GM19452 (cell line): ENCODE data around the gene CCDC150.
"Not testable (repeated sequence)": the region's sequence is repeated elsewhere in the genome, so short reads cannot be mapped to it uniquely, and the experiment has no call there.

ENCODE experiments used
- ATAC-seq: cut with Tn5 transposase; IDR thresholded peaks from one replicate; pipeline ENCODE4 v1.9.1; 2021; ENCODE audit not compliant: unreplicated experiment

CCDC150 gene

GRCh38 chr2:196639180-196640030 lies at the start of gene CCDC150:
Gene CCDC150 (plus strand): TSS chr2:196639715. CDS start chr2:196639767, 52 bp downstream.
- peak; percentile 100 for ATAC-seq

GRCh38 chr2:196590286-196590685 lies 49.2 kb upstream of the CCDC150 start:
- no peak for ATAC-seq

- no peak for ATAC-seq
Observed at GRCh38 chr2:196591004-196591403, 48.5 kb upstream of the CCDC150 start.

GRCh38 chr2:196591621-196592022 lies 47.9 kb upstream of the CCDC150 start:
- ATAC-seq = no peak

GRCh38 chr2:196592331-196592910 lies 47.1 kb upstream of the CCDC150 start:
- peak; percentile 32 for ATAC-seq

- peak; percentile 56 for ATAC-seq
Observed at GRCh38 chr2:196592911-196593881, 46.3 kb upstream of the CCDC150 start, which contains the start of gene HECW2. Gene HECW2 (minus strand): TSS chr2:196593554.

GRCh38 chr2:196594158-196594557 lies 45.4 kb upstream of the CCDC150 start:
- ATAC-seq = no peak

GRCh38 chr2:196597531-196597930 lies 42.0 kb upstream of the CCDC150 start:
- ATAC-seq = no peak

- ATAC-seq = no peak
Observed at GRCh38 chr2:196598412-196598811, 41.1 kb upstream of the CCDC150 start.

GRCh38 chr2:196598846-196599245 lies 40.7 kb upstream of the CCDC150 start:
- ATAC-seq = no peak

GRCh38 chr2:196601430-196602306 lies 37.8 kb upstream of the CCDC150 start:
- ATAC-seq = no peak

- no peak for ATAC-seq
Observed at GRCh38 chr2:196604196-196604595, 35.3 kb upstream of the CCDC150 start.

GRCh38 chr2:196606516-196606915 lies 33.0 kb upstream of the CCDC150 start:
- ATAC-seq = no peak

GRCh38 chr2:196607073-196607472 lies 32.4 kb upstream of the CCDC150 start:
- ATAC-seq = no peak

GRCh38 chr2:196607896-196608295 lies 31.6 kb upstream of the CCDC150 start:
- ATAC-seq = not testable (repeated sequence)

- no peak for ATAC-seq
Observed at GRCh38 chr2:196609806-196610205, 29.7 kb upstream of the CCDC150 start.

- no peak for ATAC-seq
Observed at GRCh38 chr2:196610796-196611195, 28.7 kb upstream of the CCDC150 start.

GRCh38 chr2:196613302-196613701 lies 26.2 kb upstream of the CCDC150 start:
- ATAC-seq = no peak

- ATAC-seq = no peak
Observed at GRCh38 chr2:196617430-196617829, 22.1 kb upstream of the CCDC150 start.

GRCh38 chr2:196618661-196619060 lies 20.9 kb upstream of the CCDC150 start:
- no peak for ATAC-seq
